Panc1 (cell line): Measurements from ENCODE around the gene SLC43A1. TPM values are rescaled to one million over a fixed set of nuclear protein-coding genes. Genes with fewer than 3 reads are reported as not detected.

Experiments
- ATAC-seq: fragments of 200-7000 bp; cut with Tn5 transposase; 2 replicates; pipeline ENCODE4 v1.9.1; 2020; ENCODE audit warnings: mild to moderate bottlenecking, moderate library complexity
- BruUV-seq: library from RNA; stranded (reverse); fragments of 400-500 nt; replicated peaks from 2 replicates; lab custom pipeline; 2021; lab: Mats Ljungman, UMichigan
- CTCF ChIA-PET: fragments of 300-600 bp; sonication (Branson Sonifier 250); formaldehyde crosslinking; loops from one replicate; lab custom pipeline; 2022; ENCODE audit warnings: antibody characterized with exemption; lab: Charles Lee
- POLR2A ChIA-PET: fragments of 300-600 bp; sonication (Branson Sonifier 250); formaldehyde crosslinking; loops from one replicate; lab custom pipeline; 2022; ENCODE audit warnings: antibody characterized with exemption; lab: Charles Lee
- DNase-seq: peaks from one replicate; pipeline ENCODE4 v3.0.0-alpha.2; 2010; ENCODE audit warnings: low read depth, low spot score
- H3K27ac ChIP-seq: 2 replicates; pipeline ENCODE4 v1.5.1; 2011; ENCODE audit warnings: mild to moderate bottlenecking, low read length, inconsistent platforms
- H3K27me3 ChIP-seq: fragments of 200-500 bp; sonication (Bioruptor generic); 2 replicates; pipeline ENCODE4 v1.6.0; 2014; ENCODE audit warnings: low read length, inconsistent platforms; ENCODE audit not compliant: control insufficient read depth, insufficient read depth
- H3K36me3 ChIP-seq: fragments of 200-500 bp; sonication (Bioruptor generic); 2 replicates; pipeline ENCODE4 v1.5.1; 2014; ENCODE audit warnings: inconsistent platforms, mild to moderate bottlenecking, low read length, moderate library complexity; ENCODE audit not compliant: control insufficient read depth, insufficient read depth
- H3K4me1 ChIP-seq: 2 replicates; pipeline ENCODE4 v1.5.1; 2011; ENCODE audit warnings: inconsistent platforms, mild to moderate bottlenecking, low read length, moderate library complexity; ENCODE audit not compliant: control insufficient read depth, insufficient read depth
- H3K4me3 ChIP-seq, 2 experiments: 2 replicates each; pipeline ENCODE4 v1.5.1; 2011 to 2012; ENCODE audit warnings: low read depth in 2 of 2, low read length in 2 of 2, mild to moderate bottlenecking in 2 of 2, inconsistent platforms in 1 of 2, moderate library complexity in 1 of 2
- H3K9me3 ChIP-seq: fragments of 200-500 bp; sonication (Bioruptor generic); 2 replicates; pipeline ENCODE4 v1.5.1; 2014; ENCODE audit warnings: low read depth, mild to moderate bottlenecking, inconsistent platforms, low read length, moderate library complexity; ENCODE audit not compliant: control insufficient read depth, insufficient read depth
- CTCF ChIP-seq: fragments of 450-650 bp; IDR thresholded peaks from 2 replicates; pipeline ENCODE4 v1.5.1; 2017; ENCODE audit warnings: mild to moderate bottlenecking
- POLR2AphosphoS5 ChIP-seq: IDR thresholded peaks from 2 replicates; pipeline ENCODE4 v1.6.1; 2012; ENCODE audit warnings: mild to moderate bottlenecking, low read depth, low read length, moderate library complexity
- REST ChIP-seq, 2 experiments: IDR thresholded peaks; 2 replicates each; pipeline ENCODE4 v1.6.1; 2011 to 2012; ENCODE audit warnings: low read depth in 2 of 2, control low read depth in 1 of 2, low read length in 1 of 2, mild to moderate bottlenecking in 1 of 2, moderate library complexity in 1 of 2; ENCODE audit not compliant: insufficient read depth in 1 of 2
- SIN3A ChIP-seq: IDR thresholded peaks from 2 replicates; pipeline ENCODE4 v1.6.1; 2012; ENCODE audit warnings: low read depth, mild to moderate bottlenecking, low read length, moderate library complexity, borderline replicate concordance; ENCODE audit not compliant: insufficient read depth
- TCF7L2 ChIP-seq: IDR thresholded peaks from 2 replicates; pipeline ENCODE4 v1.6.1; 2011; ENCODE audit warnings: mild to moderate bottlenecking, low read depth, low read length, inconsistent platforms
- in situ Hi-C: cut with HindIII; loops from 2 replicates; pipeline ENCODE4 v1.10.0; 2016; ENCODE audit warnings: low sequenced_read_pairs, low pct_unique_long_range_greater_than_20kb
- intact Hi-C: fragments of 100-400 bp; cut with micrococcal nuclease; formaldehyde crosslinking; loops from one replicate; pipeline ENCODE4 v1.10.0; 2022; ENCODE audit not compliant: unreplicated experiment
- total RNA-seq: library from RNA; stranded (reverse); gene quantifications from one replicate; pipeline ENCODE4 v1.2.1, GENCODE V29; 2021; ENCODE audit not compliant: unreplicated experiment

The SLC43A1 gene
- total RNA-seq, 1 experiment from 2014 or later = 2.0 TPM

GRCh38 chr11:57523419-57523818 lies 7.9 kb upstream of the SLC43A1 start:
- peaks cover 3% of the 10 kb centered on the region; the same call in 1 of the 2 replicates for H3K36me3 ChIP-seq
- no peak for DNase-seq
- BruUV-seq = no TSS peak
- no peaks in the 10 kb centered on the region for H3K27me3 ChIP-seq
- no peaks in the 10 kb centered on the region for H3K9me3 ChIP-seq
- TF ChIP-seq SIN3A = no peak
- TF ChIP-seq CTCF = no peak
- TF ChIP-seq TCF7L2 = no peak
- TF ChIP-seq REST (IDR thresholded peaks at IDR 0.05; ENCODE audit: insufficient read depth in 1 of 2, low read depth in 2 of 2, low read length in 1 of 2) = no peak
- TF ChIP-seq POLR2AphosphoS5 = no peak
- H3K27ac ChIP-seq = no peak overlapping the region
- ChIA-PET CTCF (interaction anchor here (1.6 kb wide), 1 partner anchor 30 kb away, joined by 8 read pairs; no protein-coding TSS in a partner anchor), POLR2A (no interaction called here)
- in situ Hi-C loops = no loop called here
- no peak for ATAC-seq
- no peak overlapping the region for H3K4me3 ChIP-seq
- H3K4me1 ChIP-seq = no peaks in the 10 kb centered on the region; the same call in 1 of the 2 replicates
- intact Hi-C loops = loop anchor here (2.0 kb wide), 1 partner anchor 179 kb away; no protein-coding TSS in a partner anchor

GRCh38 chr11:57521116-57521515 lies 5.6 kb upstream of the SLC43A1 start:
- BruUV-seq = no TSS peak
- intact Hi-C loops = no loop called here
- H3K4me1 ChIP-seq = no peaks in the 10 kb centered on the region
- TF ChIP-seq REST (IDR thresholded peaks at IDR 0.05; ENCODE audit: insufficient read depth in 1 of 2, low read depth in 2 of 2, low read length in 1 of 2) (no peak), TCF7L2 (no peak), POLR2AphosphoS5 (no peak), CTCF (no peak), SIN3A (no peak)
- H3K27me3 ChIP-seq = peaks cover under 1% of the 10 kb centered on the region; the same call in 1 of the 2 replicates
- DNase-seq (no peak), ATAC-seq (no peak)
- H3K4me3 ChIP-seq = no peak overlapping the region
- no peak overlapping the region for H3K27ac ChIP-seq
- no peaks in the 10 kb centered on the region for H3K36me3 ChIP-seq
- in situ Hi-C loops = no loop called here
- ChIA-PET POLR2A (no interaction called here), CTCF (interaction anchor here (0.8 kb wide), 1 partner anchor 29 kb away, joined by 4 read pairs; no protein-coding TSS in a partner anchor)
- no peaks in the 10 kb centered on the region for H3K9me3 ChIP-seq
